NB4 (cell line): Measurements from ENCODE around the gene ADORA1.

ENCODE experiments used
- CTCF ChIP-seq: IDR thresholded peaks from one replicate; pipeline ENCODE4 v1.5.1; 2012; ENCODE audit warnings: low read depth, low read length
- MAX ChIP-seq: IDR thresholded peaks from 2 replicates; pipeline ENCODE4 v1.6.1; 2011; ENCODE audit warnings: low read depth, low read length
- POLR2A ChIP-seq: IDR thresholded peaks from 2 replicates; pipeline ENCODE4 v1.6.1; 2011; ENCODE audit warnings: mild to moderate bottlenecking; ENCODE audit not compliant: insufficient read length; ENCODE audit errors: extremely low read depth

GRCh38 chr1:203185585-203185984 lies 58.1 kb downstream of the ADORA1 start:
- TF ChIP-seq CTCF (no peak), MAX (no peak), POLR2A (no peak)
